DOHH2 (cell line): ENCODE results near the gene PROX2.

Experiments
- H3F3A ChIP-seq: fragments of 200-600 bp; sonication (generic), shearing (Covaris generic); 2 replicates; pipeline ENCODE4 v1.6.0; 2016; ENCODE audit warnings: antibody characterized with exemption, mild to moderate bottlenecking; ENCODE audit not compliant: control insufficient read depth, insufficient read depth
- H3K27ac ChIP-seq: fragments of 200-600 bp; sonication (generic); 2 replicates; pipeline ENCODE4 v1.5.1; 2014; ENCODE audit warnings: low read depth, mild to moderate bottlenecking, low read length, moderate library complexity
- H3K27me3 ChIP-seq: fragments of 200-600 bp; sonication (generic); 2 replicates; pipeline ENCODE4 v1.6.1; 2014; ENCODE audit warnings: mild to moderate bottlenecking, low read length, mixed read lengths; ENCODE audit not compliant: control insufficient read depth
- H3K36me3 ChIP-seq: fragments of 200-600 bp; sonication (generic); 2 replicates; pipeline ENCODE4 v1.6.1; 2014; ENCODE audit warnings: mild to moderate bottlenecking, low read length, moderate library complexity, mixed read lengths; ENCODE audit not compliant: control insufficient read depth
- H3K4me1 ChIP-seq: fragments of 200-600 bp; sonication (generic); 2 replicates; pipeline ENCODE4 v1.6.1; 2014; ENCODE audit warnings: mild to moderate bottlenecking, low read length, mixed read lengths; ENCODE audit not compliant: control insufficient read depth
- H3K4me2 ChIP-seq: fragments of 200-600 bp; sonication (generic); 2 replicates; pipeline ENCODE4 v1.6.0; 2014; ENCODE audit warnings: mild to moderate bottlenecking, low read length, moderate library complexity
- H3K4me3 ChIP-seq: fragments of 200-600 bp; sonication (generic); 2 replicates; pipeline ENCODE4 v1.5.1; 2014; ENCODE audit warnings: mild to moderate bottlenecking, low read length, mixed read lengths
- H3K79me2 ChIP-seq: fragments of 200-600 bp; sonication (generic); 2 replicates; pipeline ENCODE4 v1.6.1; 2014; ENCODE audit warnings: mild to moderate bottlenecking, low read length, mixed read lengths; ENCODE audit not compliant: control insufficient read depth
- H3K9me2 ChIP-seq: fragments of 200-600 bp; sonication (generic); replicated peaks from 2 replicates; pipeline ENCODE4 v1.6.1; 2014; ENCODE audit warnings: mild to moderate bottlenecking, low read length, mixed read lengths; ENCODE audit not compliant: control insufficient read depth
- H3K9me3 ChIP-seq: fragments of 200-600 bp; sonication (generic); 2 replicates; pipeline ENCODE4 v1.6.1; 2014; ENCODE audit warnings: antibody characterized with exemption, low read length, mixed read lengths; ENCODE audit not compliant: control insufficient read depth, insufficient read depth
- H4K20me1 ChIP-seq: fragments of 200-600 bp; sonication (generic); 2 replicates; pipeline ENCODE4 v1.6.0; 2014; ENCODE audit warnings: low read depth, mild to moderate bottlenecking, antibody characterized with exemption, low read length, moderate library complexity; ENCODE audit not compliant: control insufficient read depth, insufficient read depth
- CTCF ChIP-seq: fragments of 200-600 bp; sonication (generic); IDR thresholded peaks from one replicate; pipeline ENCODE4 v1.5.1; 2014; ENCODE audit warnings: antibody characterized with exemption, mild to moderate bottlenecking, low read depth, low read length; ENCODE audit not compliant: poor library complexity, severe bottlenecking
- EZH2phosphoT487 ChIP-seq: fragments of 200-600 bp; sonication (generic); IDR thresholded peaks from 2 replicates; pipeline ENCODE4 v1.6.1; 2017; ENCODE audit warnings: borderline replicate concordance, mild to moderate bottlenecking, antibody characterized with exemption, low read length, moderate library complexity, mixed read lengths

PROX2 gene

GRCh38 chr14:74858022-74858421, 17.9 kb downstream of the PROX2 start:
- H3K36me3 ChIP-seq: no peaks in the 10 kb centered on the region; the same call in 1 of the 2 replicates
- 0 out of 2 replicates have a peak, but pooled peaks cover 4% of the 10 kb centered on the region for H4K20me1 ChIP-seq
- no peak for TF ChIP-seq EZH2phosphoT487
- no peak for TF ChIP-seq CTCF
- H3K4me2 ChIP-seq: no peak overlapping the region
- H3K9me2 ChIP-seq: no peaks in the 10 kb centered on the region
- H3K27me3 ChIP-seq: no peaks in the 10 kb centered on the region
- H3K4me3 ChIP-seq: no peak overlapping the region
- H3K79me2 ChIP-seq: no peaks in the 10 kb centered on the region
- peaks cover 3% of the 10 kb centered on the region for H3K4me1 ChIP-seq
- no peak overlapping the region for H3K27ac ChIP-seq
- no peaks in the 10 kb centered on the region for H3K9me3 ChIP-seq
- no peaks in the 10 kb centered on the region for H3F3A ChIP-seq

GRCh38 chr14:74856366-74856765, 19.6 kb downstream of the PROX2 start:
- H3K4me1 ChIP-seq: peaks cover 11% of the 10 kb centered on the region
- H3F3A ChIP-seq: no peaks in the 10 kb centered on the region
- H3K4me2 ChIP-seq: no peak overlapping the region
- H3K27me3 ChIP-seq: no peaks in the 10 kb centered on the region
- no peaks in the 10 kb centered on the region for H3K9me3 ChIP-seq
- TF ChIP-seq CTCF: no peak
- TF ChIP-seq EZH2phosphoT487: no peak
- H4K20me1 ChIP-seq: 0 out of 2 replicates have a peak, but pooled peaks cover 4% of the 10 kb centered on the region
- no peaks in the 10 kb centered on the region; the same call in 1 of the 2 replicates for H3K36me3 ChIP-seq
- H3K9me2 ChIP-seq: no peaks in the 10 kb centered on the region
- no peak overlapping the region for H3K4me3 ChIP-seq
- H3K79me2 ChIP-seq: no peaks in the 10 kb centered on the region
- H3K27ac ChIP-seq: no peak overlapping the region

- no peak overlapping the region for H3K4me2 ChIP-seq
- 0 out of 2 replicates have a peak, but pooled peaks cover 4% of the 10 kb centered on the region for H4K20me1 ChIP-seq
- no peaks in the 10 kb centered on the region for H3K27me3 ChIP-seq
- no peaks in the 10 kb centered on the region for H3K9me3 ChIP-seq
- no peaks in the 10 kb centered on the region for H3K9me2 ChIP-seq
- H3K36me3 ChIP-seq: no peaks in the 10 kb centered on the region; the same call in 1 of the 2 replicates
- 0 out of 2 replicates have a peak, but pooled peaks cover 2% of the 10 kb centered on the region for H3F3A ChIP-seq
- no peak overlapping the region for H3K4me3 ChIP-seq
- TF ChIP-seq CTCF (no peak), EZH2phosphoT487 (no peak)
- no peak overlapping the region for H3K27ac ChIP-seq
- peaks cover 11% of the 10 kb centered on the region for H3K4me1 ChIP-seq
- no peaks in the 10 kb centered on the region for H3K79me2 ChIP-seq
Measured at GRCh38 chr14:74855945-74856344, 20.0 kb downstream of the PROX2 start.
